HS-5 (cell line): ENCODE measurements around the gene NME5.
A peak's percentile ranks its signal among the peaks of the same experiment; 100 is the strongest.
"Not testable (repeated sequence)": the region's sequence is repeated elsewhere in the genome, so short reads cannot be mapped to it uniquely, and the experiment has no call there.

Experiments used
- DNase-seq: peaks from one replicate; pipeline ENCODE4 v3.0.0-alpha.2; 2012; ENCODE audit warnings: low read depth

Gene NME5

GRCh38 chr5:138077064-138077696 is 62.0 kb downstream of the NME5 start:
- peak; percentile 19 for DNase-seq

- DNase-seq = not testable (repeated sequence)
These were observed 69.2 kb downstream of the NME5 start for GRCh38 chr5:138070026-138070425.

GRCh38 chr5:138068742-138069600 is 70.3 kb downstream of the NME5 start:
- peak; percentile 10 for DNase-seq

GRCh38 chr5:138067945-138068344 is 71.3 kb downstream of the NME5 start:
- DNase-seq = no peak
